HL-60 (cell line): ENCODE data around the gene CRLF1.

ENCODE experiments used
- DNase-seq, 2 experiments: peaks; one replicate each; pipeline ENCODE4 v3.0.0-alpha.2; 2010 to 2020; ENCODE audit warnings: low read depth in 1 of 2, low spot score in 1 of 2
- H3K27ac ChIP-seq: fragments of 250-450 bp; sonication (Bioruptor Pico); replicated peaks from 2 replicates; pipeline ENCODE4 v1.5.1; 2020; ENCODE audit warnings: mild to moderate bottlenecking, moderate library complexity
- H3K27me3 ChIP-seq: fragments of 250-450 bp; sonication (Bioruptor Pico); 2 replicates; pipeline ENCODE4 v1.5.1; 2021; ENCODE audit warnings: mild to moderate bottlenecking, moderate library complexity; ENCODE audit not compliant: insufficient read depth, poor library complexity, severe bottlenecking
- H3K4me3 ChIP-seq: replicated peaks from 2 replicates; pipeline ENCODE4 v1.5.1; 2011; ENCODE audit warnings: mild to moderate bottlenecking, control low read depth, low read length; ENCODE audit not compliant: insufficient read depth
- GABPA ChIP-seq: IDR thresholded peaks from 2 replicates; pipeline ENCODE4 v1.6.1; 2012; ENCODE audit warnings: low read depth
- POLR2AphosphoS5 ChIP-seq: IDR thresholded peaks from 2 replicates; pipeline ENCODE4 v1.6.1; 2012; ENCODE audit warnings: low read depth
- SPI1 ChIP-seq: IDR thresholded peaks from 2 replicates; pipeline ENCODE4 v1.6.1; 2012; ENCODE audit warnings: low read depth, mild to moderate bottlenecking, borderline replicate concordance
- TF ChIP-seq, protein P1 (sequence below): IDR thresholded peaks from one replicate; pipeline ENCODE4 v1.5.1; 2011; ENCODE audit warnings: low read length, control low read depth, inconsistent platforms; ENCODE audit not compliant: insufficient read depth
- TF ChIP-seq, protein P2 (sequence below): IDR thresholded peaks from 2 replicates; pipeline ENCODE4 v1.6.1; 2012; ENCODE audit warnings: low read depth; ENCODE audit not compliant: insufficient replicate concordance

CRLF1 gene

DNA sequence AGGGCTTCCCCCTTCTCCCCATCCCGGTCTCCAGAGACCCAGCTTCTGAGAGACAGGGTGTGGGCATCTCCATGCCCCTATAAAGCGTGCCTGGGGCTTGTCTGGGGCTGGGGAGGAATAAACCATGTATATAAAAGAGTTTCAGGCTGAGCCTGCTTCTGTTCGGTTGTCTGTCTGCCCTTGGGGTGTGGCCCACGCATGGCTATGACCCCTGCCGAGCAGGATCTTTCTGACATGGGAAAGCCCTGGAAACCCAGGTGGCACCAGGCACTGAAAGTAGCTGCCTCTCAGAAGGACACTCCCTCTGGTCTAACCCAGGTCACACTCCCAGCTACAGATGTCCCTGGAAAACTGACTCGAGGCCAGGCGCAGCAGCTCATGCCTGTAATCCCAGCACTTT is 14.3 kb upstream of the CRLF1 start:
- no peak for TF ChIP-seq SPI1
- DNase-seq, result no peak

DNA sequence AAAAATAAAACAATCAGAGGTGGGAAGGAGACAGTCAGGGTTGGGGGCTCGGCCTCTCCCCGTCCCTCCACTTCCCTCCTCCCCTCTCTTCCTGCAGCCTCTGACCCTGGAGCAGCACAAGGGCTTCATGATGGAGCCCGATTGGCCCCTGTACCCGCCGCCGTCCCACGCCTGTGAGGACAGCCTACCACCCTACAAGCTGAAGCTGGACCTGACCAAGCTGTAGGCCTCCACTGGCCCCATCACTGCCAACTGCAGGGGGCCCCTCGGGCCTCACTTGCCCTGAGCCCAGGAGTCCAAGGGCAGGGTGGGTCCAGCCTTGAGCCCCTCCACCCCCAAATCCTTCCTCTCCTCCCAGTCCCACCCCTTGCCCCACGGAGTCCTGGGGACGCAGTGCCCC is 13.7 kb upstream of the CRLF1 start:
- Histone ChIP-seq H3K4me3 (no peak overlapping the region), H3K27ac (no peak overlapping the region), H3K27me3 (peaks cover 5% of the 10 kb centered on the region)
- TF ChIP-seq, protein P1, sequence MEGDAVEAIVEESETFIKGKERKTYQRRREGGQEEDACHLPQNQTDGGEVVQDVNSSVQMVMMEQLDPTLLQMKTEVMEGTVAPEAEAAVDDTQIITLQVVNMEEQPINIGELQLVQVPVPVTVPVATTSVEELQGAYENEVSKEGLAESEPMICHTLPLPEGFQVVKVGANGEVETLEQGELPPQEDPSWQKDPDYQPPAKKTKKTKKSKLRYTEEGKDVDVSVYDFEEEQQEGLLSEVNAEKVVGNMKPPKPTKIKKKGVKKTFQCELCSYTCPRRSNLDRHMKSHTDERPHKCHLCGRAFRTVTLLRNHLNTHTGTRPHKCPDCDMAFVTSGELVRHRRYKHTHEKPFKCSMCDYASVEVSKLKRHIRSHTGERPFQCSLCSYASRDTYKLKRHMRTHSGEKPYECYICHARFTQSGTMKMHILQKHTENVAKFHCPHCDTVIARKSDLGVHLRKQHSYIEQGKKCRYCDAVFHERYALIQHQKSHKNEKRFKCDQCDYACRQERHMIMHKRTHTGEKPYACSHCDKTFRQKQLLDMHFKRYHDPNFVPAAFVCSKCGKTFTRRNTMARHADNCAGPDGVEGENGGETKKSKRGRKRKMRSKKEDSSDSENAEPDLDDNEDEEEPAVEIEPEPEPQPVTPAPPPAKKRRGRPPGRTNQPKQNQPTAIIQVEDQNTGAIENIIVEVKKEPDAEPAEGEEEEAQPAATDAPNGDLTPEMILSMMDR, result no peak
- no peak for TF ChIP-seq SPI1
- TF ChIP-seq, protein P2, sequence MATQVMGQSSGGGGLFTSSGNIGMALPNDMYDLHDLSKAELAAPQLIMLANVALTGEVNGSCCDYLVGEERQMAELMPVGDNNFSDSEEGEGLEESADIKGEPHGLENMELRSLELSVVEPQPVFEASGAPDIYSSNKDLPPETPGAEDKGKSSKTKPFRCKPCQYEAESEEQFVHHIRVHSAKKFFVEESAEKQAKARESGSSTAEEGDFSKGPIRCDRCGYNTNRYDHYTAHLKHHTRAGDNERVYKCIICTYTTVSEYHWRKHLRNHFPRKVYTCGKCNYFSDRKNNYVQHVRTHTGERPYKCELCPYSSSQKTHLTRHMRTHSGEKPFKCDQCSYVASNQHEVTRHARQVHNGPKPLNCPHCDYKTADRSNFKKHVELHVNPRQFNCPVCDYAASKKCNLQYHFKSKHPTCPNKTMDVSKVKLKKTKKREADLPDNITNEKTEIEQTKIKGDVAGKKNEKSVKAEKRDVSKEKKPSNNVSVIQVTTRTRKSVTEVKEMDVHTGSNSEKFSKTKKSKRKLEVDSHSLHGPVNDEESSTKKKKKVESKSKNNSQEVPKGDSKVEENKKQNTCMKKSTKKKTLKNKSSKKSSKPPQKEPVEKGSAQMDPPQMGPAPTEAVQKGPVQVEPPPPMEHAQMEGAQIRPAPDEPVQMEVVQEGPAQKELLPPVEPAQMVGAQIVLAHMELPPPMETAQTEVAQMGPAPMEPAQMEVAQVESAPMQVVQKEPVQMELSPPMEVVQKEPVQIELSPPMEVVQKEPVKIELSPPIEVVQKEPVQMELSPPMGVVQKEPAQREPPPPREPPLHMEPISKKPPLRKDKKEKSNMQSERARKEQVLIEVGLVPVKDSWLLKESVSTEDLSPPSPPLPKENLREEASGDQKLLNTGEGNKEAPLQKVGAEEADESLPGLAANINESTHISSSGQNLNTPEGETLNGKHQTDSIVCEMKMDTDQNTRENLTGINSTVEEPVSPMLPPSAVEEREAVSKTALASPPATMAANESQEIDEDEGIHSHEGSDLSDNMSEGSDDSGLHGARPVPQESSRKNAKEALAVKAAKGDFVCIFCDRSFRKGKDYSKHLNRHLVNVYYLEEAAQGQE, result no peak
- TF ChIP-seq GABPA, result no peak
- no peak for TF ChIP-seq POLR2AphosphoS5
- DNase-seq, result no peak

More for the DNA sequence above, 14.3 kb upstream of the CRLF1 start:
- Histone ChIP-seq H3K27me3 (no peaks in the 10 kb centered on the region), H3K27ac (no peak overlapping the region), H3K4me3 (no peak overlapping the region)

DNA sequence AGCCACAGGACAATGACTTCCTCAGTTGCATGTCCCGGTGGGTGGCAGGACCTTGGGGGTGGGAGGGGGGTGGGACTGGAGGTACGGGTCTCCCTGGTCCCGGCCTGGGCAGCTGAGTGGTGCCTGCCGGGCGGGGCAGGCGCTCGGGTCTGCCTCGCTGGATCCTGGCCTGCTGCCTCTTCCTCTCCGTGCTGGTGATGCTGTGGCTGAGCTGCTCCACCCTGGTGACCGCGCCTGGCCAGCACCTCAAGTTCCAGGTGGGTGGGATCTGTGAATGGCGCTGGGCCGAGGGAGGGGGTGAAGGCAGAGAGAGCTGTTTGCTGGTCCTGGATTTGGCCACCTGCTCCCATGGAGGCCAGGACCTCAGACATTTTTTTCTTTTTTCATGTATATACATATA is 11.6 kb upstream of the CRLF1 start:
- H3K4me3 ChIP-seq, result no peak overlapping the region
- TF ChIP-seq POLR2AphosphoS5 (no peak), GABPA (no peak), SPI1 (no peak)
- TF ChIP-seq, protein P1, result no peak
- TF ChIP-seq, protein P2, result no peak
- H3K27me3 ChIP-seq, result peaks cover 24% of the 10 kb centered on the region
- H3K27ac ChIP-seq, result no peak overlapping the region
- DNase-seq, result no peak

DNA sequence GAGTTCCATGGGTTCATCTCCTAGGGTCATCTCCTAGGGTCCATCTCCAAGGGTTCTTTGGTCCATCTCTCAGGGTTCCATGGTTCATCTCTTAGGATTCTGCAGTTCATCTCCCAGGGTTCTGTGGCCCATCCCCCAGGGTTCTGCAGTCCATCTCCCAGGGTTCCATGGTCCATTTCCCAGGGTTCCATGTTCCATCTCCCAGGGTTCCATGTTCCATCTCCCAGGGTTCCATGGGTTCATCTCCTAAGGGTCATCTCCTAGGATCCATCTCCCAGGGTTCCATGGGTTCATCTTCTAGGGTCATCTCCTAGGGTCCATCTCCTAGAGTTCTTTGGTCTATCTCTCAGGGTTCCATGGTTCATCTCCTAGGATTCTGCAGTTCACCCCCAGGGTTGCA is 11.0 kb upstream of the CRLF1 start:
- DNase-seq, result no peak
- Histone ChIP-seq H3K27me3 (peaks cover 28% of the 10 kb centered on the region), H3K27ac (no peak overlapping the region), H3K4me3 (no peak overlapping the region)
- no peak for TF ChIP-seq GABPA
- no peak for TF ChIP-seq POLR2AphosphoS5
- TF ChIP-seq SPI1, result no peak
- TF ChIP-seq, protein P1, result no peak
- TF ChIP-seq, protein P2, result no peak
